HCT116 (cell line): Measurements from ENCODE around the gene SHISA7. TPM values are rescaled to one million over a fixed set of nuclear protein-coding genes. Genes with fewer than 3 reads are reported as not detected.

ENCODE experiments used
- ATAC-seq: fragments of 200-7000 bp; cut with Tn5 transposase; 2 replicates; pipeline ENCODE4 v1.9.1; 2020; ENCODE audit warnings: mild to moderate bottlenecking, moderate library complexity
- BruUV-seq: library from RNA; stranded (reverse); fragments of 400-500 nt; replicated peaks from 2 replicates; lab custom pipeline; 2021; lab: Mats Ljungman, UMichigan
- CTCF ChIA-PET: fragments of 300-600 bp; sonication (Branson Sonifier 250); formaldehyde crosslinking; loops from one replicate; lab custom pipeline; 2021; ENCODE audit warnings: antibody characterized with exemption; lab: Charles Lee
- POLR2A ChIA-PET: fragments of 300-600, 350-600 bp; sonication (Branson Sonifier 250); formaldehyde crosslinking; loops from one replicate; lab custom pipeline; 2021; ENCODE audit warnings: antibody characterized with exemption; lab: Charles Lee
- RAD21 ChIA-PET, 2 experiments: fragments of 300-600 bp; sonication (Branson Sonifier 250); formaldehyde crosslinking; loops; one replicate each; lab custom pipeline; 2023; ENCODE audit warnings: low total read pairs in 2 of 2; ENCODE audit not compliant: uncharacterized antibody in 2 of 2, unreplicated experiment in 2 of 2, low non-redundant PET in 1 of 2; lab: Charles Lee
- DNase-seq: peaks from one replicate; pipeline ENCODE4 v3.0.0-alpha.2; 2010; ENCODE audit warnings: low read depth, low spot score
- H2AFZ ChIP-seq: fragments of 200-600 bp; shearing (Covaris generic), sonication (generic); 2 replicates; pipeline ENCODE4 v1.6.1; 2017; ENCODE audit warnings: low read depth, mixed run types, mixed read lengths, antibody characterized with exemption, low read length; ENCODE audit not compliant: poor library complexity, severe bottlenecking
- H3K27ac ChIP-seq: 2 replicates; pipeline ENCODE4 v1.5.1; 2012; ENCODE audit warnings: low read depth, low read length
- H3K27me3 ChIP-seq: fragments of 200-600 bp; sonication (generic); 2 replicates; pipeline ENCODE4 v1.6.1; 2016; ENCODE audit warnings: mixed run types, low read length, mixed read lengths; ENCODE audit not compliant: insufficient read depth
- H3K36me3 ChIP-seq, 2 experiments: fragments of 200-500 bp in 1 of 2; fragments of 200-600 bp in 1 of 2; sonication (Bioruptor generic) in 1 of 2; sonication (generic) in 1 of 2; 2 replicates each; pipeline versions ENCODE4 v1.5.1 to v1.6.1; 2014 to 2016; ENCODE audit warnings: low read length in 2 of 2, inconsistent platforms in 1 of 2, mixed read lengths in 1 of 2, mixed run types in 1 of 2; ENCODE audit not compliant: insufficient read depth in 2 of 2, control insufficient read depth in 1 of 2
- H3K4me1 ChIP-seq, 2 experiments: fragments of 200-600 bp in 1 of 2; sonication (generic) in 1 of 2; 2 replicates each; pipeline versions ENCODE4 v1.5.1 to v1.6.1; 2012 to 2017; ENCODE audit warnings: low read length in 2 of 2, inconsistent platforms in 1 of 2, mild to moderate bottlenecking in 1 of 2, mixed read lengths in 1 of 2, mixed run types in 1 of 2, moderate library complexity in 1 of 2; ENCODE audit not compliant: insufficient read depth in 2 of 2, control insufficient read depth in 1 of 2
- H3K4me2 ChIP-seq: fragments of 200-600 bp; sonication (generic); 2 replicates; pipeline ENCODE4 v1.6.1; 2017; ENCODE audit warnings: mixed run types, low read length, mixed read lengths
- H3K4me3 ChIP-seq, 2 experiments: fragments of 200-600 bp in 1 of 2; sonication (generic) in 1 of 2; replicated peaks in 1 of 2; 2 replicates each; pipeline ENCODE4 v1.5.1; 2011 to 2016; ENCODE audit warnings: low read length in 2 of 2, control low read depth in 1 of 2, low read depth in 1 of 2, mild to moderate bottlenecking in 1 of 2, mixed read lengths in 1 of 2, mixed run types in 1 of 2
- H3K79me2 ChIP-seq: fragments of 200-600 bp; sonication (generic); 2 replicates; pipeline ENCODE4 v1.6.1; 2017; ENCODE audit warnings: mild to moderate bottlenecking, mixed run types, low read length, moderate library complexity, mixed read lengths; ENCODE audit not compliant: insufficient read depth
- H3K9ac ChIP-seq: fragments of 200-600 bp; sonication (generic); 2 replicates; pipeline ENCODE4 v1.6.1; 2016; ENCODE audit warnings: low read length, mixed read lengths
- H3K9me2 ChIP-seq: fragments of 200-600 bp; sonication (generic), shearing (Covaris generic); 2 replicates; pipeline ENCODE4 v1.6.1; 2017; ENCODE audit warnings: mixed run types, mild to moderate bottlenecking, moderate library complexity; ENCODE audit not compliant: insufficient read depth
- H3K9me3 ChIP-seq, 2 experiments: fragments of 200-500 bp in 1 of 2; fragments of 200-600 bp in 1 of 2; sonication (Bioruptor generic) in 1 of 2; sonication (generic) in 1 of 2; 2 replicates each; pipeline ENCODE4 v1.6.1; 2014 to 2017; ENCODE audit warnings: low read length in 2 of 2, mixed read lengths in 2 of 2, inconsistent platforms in 1 of 2, low read depth in 1 of 2, mild to moderate bottlenecking in 1 of 2, mixed run types in 1 of 2, moderate library complexity in 1 of 2; ENCODE audit not compliant: control insufficient read depth in 1 of 2, insufficient read depth in 1 of 2
- H4K20me1 ChIP-seq: fragments of 200-600 bp; sonication (generic), shearing (Covaris generic); 2 replicates; pipeline ENCODE4 v1.6.1; 2017; ENCODE audit warnings: mixed run types, mild to moderate bottlenecking, moderate library complexity; ENCODE audit not compliant: insufficient read depth
- ATF3 ChIP-seq: IDR thresholded peaks from 2 replicates; pipeline ENCODE4 v1.6.1; 2012
- EZH2 ChIP-seq: fragments of 200-600 bp; sonication (generic); IDR thresholded peaks from 2 replicates; pipeline ENCODE4 v1.6.1; 2017; ENCODE audit warnings: antibody characterized with exemption, mixed run types
- EZH2phosphoT487 ChIP-seq: fragments of 200-600 bp; IDR thresholded peaks from 2 replicates; pipeline ENCODE4 v1.6.1; 2018; ENCODE audit warnings: antibody characterized with exemption, borderline replicate concordance
- FOSL1 ChIP-seq: IDR thresholded peaks from 2 replicates; pipeline ENCODE4 v1.6.1; 2012; ENCODE audit warnings: low read depth
- POLR2A ChIP-seq: IDR thresholded peaks from 2 replicates; pipeline ENCODE4 v1.7.0; 2011; ENCODE audit warnings: borderline replicate concordance; ENCODE audit not compliant: insufficient read depth, insufficient read length; ENCODE audit errors: extremely low read depth
- POLR2AphosphoS5 ChIP-seq: IDR thresholded peaks from 2 replicates; pipeline ENCODE4 v1.6.1; 2011; ENCODE audit warnings: mild to moderate bottlenecking, low read depth, low read length, moderate library complexity
- TCF7L2 ChIP-seq: IDR thresholded peaks from 2 replicates; pipeline ENCODE4 v1.7.0; 2011; ENCODE audit warnings: borderline replicate concordance, inconsistent platforms; ENCODE audit not compliant: insufficient read depth, insufficient read length; ENCODE audit errors: extremely low read depth
- ZFX ChIP-seq: fragments of 450-650 bp; IDR thresholded peaks from 2 replicates; pipeline ENCODE4 v1.6.1; 2017
- intact Hi-C: fragments of 100-400 bp; cut with micrococcal nuclease; formaldehyde crosslinking; loops from 2 replicates; pipeline ENCODE4 v1.10.0; 2022
- total RNA-seq: library from RNA; stranded (reverse); gene quantifications from one replicate; pipeline ENCODE4 v1.2.1, GENCODE V29; 2021; ENCODE audit not compliant: unreplicated experiment

SHISA7 gene
- total RNA-seq, 1 experiment from 2014 or later: not detected

GRCh38 chr19:55486971-55487923 is 44.1 kb upstream of the SHISA7 start:
- Histone ChIP-seq H3K4me3 (no peak overlapping the region), H3K79me2 (peaks cover 7% of the 10 kb centered on the region; the same call in 1 of the 2 replicates), H3K27ac (peak overlapping the region; percentile 35; the same call in 1 of the 2 replicates), H3K9ac (no peak overlapping the region; the same call in 1 of the 2 replicates), H3K4me2 (no peak overlapping the region; the same call in 1 of the 2 replicates), H2AFZ (no peak overlapping the region), H4K20me1 (no peaks in the 10 kb centered on the region), H3K36me3 (no peaks in the 10 kb centered on the region), H3K9me2 (no peaks in the 10 kb centered on the region), H3K27me3 (no peaks in the 10 kb centered on the region), H3K4me1 (peaks cover 10 to 34% of the 10 kb centered on the region in 2 experiments; a peak in 3 of 4 replicates), H3K9me3 (no peaks in the 10 kb centered on the region)
- intact Hi-C loops: no loop called here
- POLR2A ChIA-PET: no interaction called here
- no peak for TF ChIP-seq POLR2A
- TF ChIP-seq EZH2phosphoT487: no peak
- TF ChIP-seq POLR2AphosphoS5: no peak
- TF ChIP-seq TCF7L2: no peak
- TF ChIP-seq ZFX: no peak
- no peak for TF ChIP-seq ATF3
- no peak for TF ChIP-seq FOSL1
- no peak for TF ChIP-seq EZH2
- BruUV-seq: TSS peak; percentile 61
- CTCF ChIA-PET: interaction anchor here (1.4 kb wide), 1 partner anchor 17 kb away, joined by 4 read pairs; no protein-coding TSS in a partner anchor
- DNase-seq (no peak), ATAC-seq (no peak)
- RAD21 ChIA-PET: no interaction called here
